GM11168 (cell line): ENCODE measurements around the gene FOXK1.

Experiments
- in situ Hi-C: fragments of 300-500 bp; cut with MboI; formaldehyde crosslinking; loops from one replicate; pipeline ENCODE4 v1.12.0; 2022; ENCODE audit warnings: low sequenced_read_pairs; ENCODE audit not compliant: unreplicated experiment

The FOXK1 gene

DNA sequence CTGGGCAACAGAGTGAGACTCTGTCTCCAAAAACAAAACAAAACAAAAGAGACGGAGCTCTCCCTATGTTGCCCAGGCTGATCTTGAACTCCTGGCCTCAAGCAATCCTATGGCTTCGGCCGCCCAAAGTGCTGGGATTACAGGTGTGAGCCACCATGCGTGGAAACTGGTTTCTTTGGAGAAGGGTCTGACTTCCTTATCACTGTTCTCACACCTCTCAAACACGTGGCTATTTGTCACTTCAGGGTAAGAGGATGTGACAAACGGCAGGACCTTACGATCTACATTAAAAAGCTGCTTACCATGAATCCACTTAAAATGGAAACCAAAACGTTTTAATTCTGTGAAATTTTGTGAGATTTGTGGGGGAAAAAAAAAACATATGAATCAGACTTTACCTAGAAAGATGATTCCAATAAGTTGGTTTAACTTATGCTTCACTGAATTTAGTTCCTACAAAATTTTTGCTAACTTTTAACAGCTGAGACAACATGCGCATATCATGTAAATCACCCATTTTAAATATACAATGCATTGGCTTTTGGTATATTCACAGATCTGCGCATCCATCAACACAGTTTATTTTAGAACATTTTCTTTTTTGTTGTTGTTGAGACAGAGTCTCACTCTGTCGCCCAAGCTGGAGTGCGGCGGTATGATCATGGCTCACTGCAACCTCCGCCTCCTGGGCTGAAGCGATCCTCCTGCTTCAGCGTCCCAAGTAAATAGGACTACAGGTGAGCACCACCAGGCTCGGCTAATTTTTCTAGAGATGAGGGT, 18.7 kb upstream of the FOXK1 start:
- in situ Hi-C loops: no loop called here

DNA sequence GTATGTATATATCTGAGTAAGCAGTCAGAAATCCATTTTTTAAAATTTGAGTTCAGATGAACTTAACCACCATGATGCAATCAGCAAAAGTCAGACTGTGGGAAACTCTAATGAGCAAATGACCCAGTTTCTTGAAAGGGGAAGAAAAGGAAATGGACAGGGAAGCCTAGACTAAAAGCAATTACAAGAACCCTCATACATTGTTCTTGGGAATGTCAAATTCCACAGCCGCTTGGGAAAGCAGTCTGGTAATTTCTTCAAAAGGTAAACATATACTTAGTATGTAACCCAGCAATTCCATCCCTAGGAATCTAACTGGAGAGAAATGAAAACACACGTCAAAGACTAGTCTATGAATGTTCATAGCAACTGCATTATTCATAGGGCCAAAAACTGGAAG, 16.4 kb upstream of the FOXK1 start:
- in situ Hi-C loops: no loop called here

DNA sequence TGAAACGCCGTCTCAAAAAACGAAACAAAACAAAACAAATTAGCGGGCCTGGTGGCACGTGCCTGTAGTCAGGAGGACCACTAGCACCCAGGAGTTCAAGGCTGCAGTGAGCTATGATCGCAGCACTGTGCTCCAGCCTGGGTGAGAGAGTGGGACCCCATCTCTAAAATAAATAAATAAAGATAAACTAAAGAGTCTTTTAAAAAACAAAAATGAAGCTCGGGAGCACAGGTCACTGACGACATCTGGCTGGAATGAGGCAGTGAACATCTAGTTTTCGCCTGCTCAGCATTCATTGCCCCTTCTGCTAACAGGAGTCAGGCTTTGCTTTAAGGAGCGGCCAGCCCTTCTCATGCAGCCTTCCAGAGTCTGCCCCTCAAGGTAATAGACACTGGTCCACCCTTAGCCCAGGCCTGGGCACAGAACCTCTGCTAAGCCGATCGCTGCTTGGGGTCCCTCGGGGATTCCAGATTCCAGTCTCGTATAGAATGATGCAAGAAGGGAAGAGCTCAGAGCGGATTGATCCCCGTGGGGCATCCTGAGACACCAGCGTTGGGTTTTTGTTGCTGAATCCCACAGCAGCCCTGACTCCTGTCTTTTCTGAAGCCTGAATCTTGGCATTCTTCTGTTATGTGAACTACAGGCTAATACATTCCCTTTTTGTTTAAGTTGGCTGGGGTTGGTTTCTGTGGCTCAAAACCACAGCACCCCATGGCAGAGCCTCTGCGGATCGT, 14.2 kb upstream of the FOXK1 start:
- in situ Hi-C loops: no loop called here

DNA sequence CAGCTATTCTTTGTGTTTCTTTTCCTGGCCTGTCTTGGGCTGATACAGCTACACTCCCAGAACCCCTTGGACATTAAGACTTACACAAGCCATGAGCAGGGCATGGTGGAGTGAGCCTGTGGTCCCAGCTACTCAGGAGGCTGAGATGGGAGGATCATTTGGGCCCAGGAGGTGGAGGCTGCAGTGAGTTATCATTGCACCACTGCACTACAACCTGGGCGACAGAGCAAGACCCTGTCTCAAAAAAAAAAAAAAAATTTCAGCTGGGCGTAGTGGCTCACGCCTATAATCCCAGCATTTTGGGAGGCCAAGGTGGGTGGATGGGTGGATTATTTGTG, 13.6 kb upstream of the FOXK1 start:
- in situ Hi-C loops: no loop called here

DNA sequence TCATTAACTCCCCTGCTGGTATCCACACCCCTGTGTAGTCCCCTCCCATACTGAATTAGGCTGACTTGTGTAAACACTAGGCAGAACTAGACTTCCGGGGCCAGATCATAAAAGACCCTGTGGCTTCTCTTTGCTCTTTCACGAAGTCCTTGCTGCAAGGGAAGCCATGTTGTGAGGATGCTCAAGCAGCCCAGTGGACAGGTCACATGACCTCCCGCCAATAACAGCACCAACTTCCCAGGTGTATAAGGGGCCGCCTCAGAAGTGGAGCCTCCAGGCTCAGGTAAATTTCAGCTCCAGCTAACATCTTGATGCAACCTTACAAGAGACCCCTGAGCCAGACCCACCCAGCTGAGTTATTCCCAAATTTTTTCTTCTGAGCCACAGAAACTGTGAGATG, 11.3 kb upstream of the FOXK1 start:
- in situ Hi-C loops: no loop called here

DNA sequence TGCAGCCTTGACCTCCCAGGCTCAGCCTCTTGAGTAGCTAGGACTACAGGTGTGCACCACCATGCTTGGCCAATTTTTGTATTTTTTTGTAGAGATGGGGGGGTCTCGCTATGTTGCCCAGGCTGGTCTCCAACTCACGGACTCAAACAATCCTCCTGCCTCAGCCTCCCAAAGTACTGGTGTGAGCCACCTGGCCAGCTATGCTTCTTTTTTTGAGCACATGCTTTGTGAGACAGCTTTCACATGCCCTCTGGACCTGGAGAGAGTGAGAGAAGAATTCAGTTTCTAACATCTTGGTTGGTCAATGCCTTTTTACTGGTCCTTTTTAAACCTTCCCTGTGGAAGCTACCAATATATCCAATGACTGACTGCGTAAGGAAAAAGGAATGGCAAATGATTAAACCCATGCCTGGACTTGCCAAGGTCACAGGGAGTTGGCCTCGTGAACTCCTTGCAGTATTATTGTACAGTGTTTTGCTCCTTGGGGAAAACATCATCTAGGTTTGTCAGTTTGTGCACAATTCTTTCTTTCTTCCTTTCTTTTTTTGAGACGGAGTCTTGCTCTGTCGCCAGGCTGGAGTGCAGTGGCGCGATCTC, 6.2 kb upstream of the FOXK1 start:
- in situ Hi-C loops: loop anchor here (5.0 kb wide), 1 partner anchor 39 kb away; no protein-coding TSS in a partner anchor

DNA sequence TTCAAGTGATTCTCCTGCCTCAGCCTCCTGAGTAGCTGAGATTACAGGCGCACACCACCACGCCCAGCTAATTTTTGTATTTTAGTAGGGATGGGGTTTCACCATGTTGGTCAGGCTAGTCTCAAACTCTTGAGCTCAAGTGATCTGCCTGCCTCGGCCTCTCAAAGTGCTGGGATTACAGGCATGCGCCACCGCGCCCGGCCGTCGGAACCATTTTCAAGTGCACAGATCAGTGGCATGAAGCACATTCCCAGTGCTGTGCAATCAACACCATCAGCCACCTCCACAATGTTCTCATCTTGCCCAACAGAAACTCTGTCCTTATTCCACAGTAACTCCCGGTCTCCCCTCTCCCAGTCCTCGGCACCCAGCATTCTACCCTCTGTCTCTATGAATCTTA, 4.6 kb upstream of the FOXK1 start:
- in situ Hi-C loops: loop anchor here (5.0 kb wide), 1 partner anchor 40 kb away; no protein-coding TSS in a partner anchor

DNA sequence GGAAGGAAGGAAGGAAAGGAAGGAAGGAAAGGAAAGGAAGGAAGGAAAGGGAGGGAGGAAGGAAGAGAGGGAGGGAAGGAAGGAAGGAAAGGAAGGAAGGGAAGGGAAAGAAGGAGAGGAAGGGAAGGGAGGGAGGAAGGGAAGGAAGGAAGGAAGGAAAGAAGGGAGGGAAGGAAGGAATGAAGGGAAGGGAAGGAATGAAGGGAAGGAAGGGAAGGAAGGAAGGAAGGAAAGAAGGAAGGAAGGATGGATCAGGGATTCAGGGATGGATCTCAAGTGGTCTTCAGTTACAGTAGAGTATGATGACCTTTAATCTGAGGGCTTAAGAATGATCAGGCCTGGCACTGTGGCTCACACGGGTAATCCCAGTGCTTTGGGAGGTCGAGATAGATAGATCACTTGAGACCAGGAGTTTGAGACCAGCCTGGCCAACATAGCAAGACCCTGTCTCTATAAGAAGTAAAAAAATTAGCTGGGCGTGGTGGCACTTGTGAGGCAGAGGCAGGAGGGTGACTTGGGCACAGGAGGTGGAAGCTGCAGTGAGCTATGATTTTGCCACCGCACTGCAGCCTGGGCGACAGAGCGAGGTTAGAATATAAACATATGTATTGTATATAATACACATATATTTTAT, 760 bp upstream of the FOXK1 start:
- in situ Hi-C loops: loop anchor here (10.0 kb wide), 1 partner anchor 63 kb away; no protein-coding TSS in a partner anchor

DNA sequence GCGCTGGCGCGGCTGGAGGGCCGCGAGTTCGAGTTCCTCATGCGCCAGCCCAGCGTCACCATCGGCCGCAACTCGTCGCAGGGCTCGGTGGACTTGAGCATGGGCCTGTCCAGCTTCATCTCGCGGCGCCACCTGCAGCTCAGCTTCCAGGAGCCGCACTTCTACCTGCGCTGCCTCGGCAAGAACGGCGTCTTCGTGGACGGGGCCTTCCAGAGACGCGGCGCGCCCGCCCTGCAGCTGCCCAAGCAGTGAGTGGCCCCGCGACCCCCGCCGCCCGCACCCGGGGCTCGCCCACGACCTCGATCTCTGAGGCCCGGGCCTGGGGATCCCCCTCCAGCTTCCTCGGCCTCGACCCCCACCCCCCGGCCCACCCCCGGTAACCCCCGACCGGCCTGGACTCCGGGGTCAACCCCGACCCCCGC, 537 bp downstream of the FOXK1 start:
- in situ Hi-C loops: loop anchor here (10.0 kb wide), 1 partner anchor 62 kb away; no protein-coding TSS in a partner anchor

DNA sequence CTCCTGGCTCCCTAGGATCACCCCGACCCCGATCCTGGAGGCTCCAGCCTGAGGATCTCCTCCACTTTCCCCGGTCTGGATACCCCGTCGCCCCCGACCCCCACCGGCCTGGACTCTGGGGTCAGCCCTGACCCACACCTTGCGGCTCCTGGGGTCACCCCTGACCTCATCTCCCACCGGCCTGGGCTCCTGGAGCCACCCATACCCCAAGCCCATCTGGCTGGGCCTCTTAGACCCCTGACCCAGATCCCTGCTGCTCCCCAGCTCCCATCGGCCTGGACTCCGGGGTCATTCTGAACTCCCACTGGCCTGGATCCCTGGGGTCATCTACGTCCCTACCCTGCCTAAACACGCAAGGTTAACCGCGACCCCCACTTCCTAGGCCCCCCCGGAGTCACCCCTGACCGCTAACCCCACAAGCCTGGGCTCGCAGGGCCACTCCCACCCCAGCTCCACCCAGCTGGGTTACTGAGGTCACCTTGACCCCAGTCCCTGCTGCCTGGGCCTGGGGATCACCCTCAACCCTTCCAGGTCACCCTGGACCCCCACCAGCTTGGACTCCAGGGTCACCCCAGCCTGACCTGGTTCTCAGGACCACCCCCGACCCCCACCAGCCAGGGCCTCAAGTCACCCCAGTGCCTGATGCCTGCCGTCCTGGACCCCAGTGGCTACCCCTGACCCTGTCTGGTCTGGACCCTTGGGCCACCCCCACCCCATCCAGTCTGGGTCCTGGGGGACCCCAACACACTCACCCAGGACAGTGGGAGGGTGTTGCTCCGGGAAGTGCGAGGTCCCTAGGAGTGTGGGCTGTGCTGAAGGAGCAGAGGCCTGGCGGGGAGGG, 1.2 kb downstream of the FOXK1 start:
- in situ Hi-C loops: loop anchor here (10.0 kb wide), 1 partner anchor 62 kb away; no protein-coding TSS in a partner anchor

DNA sequence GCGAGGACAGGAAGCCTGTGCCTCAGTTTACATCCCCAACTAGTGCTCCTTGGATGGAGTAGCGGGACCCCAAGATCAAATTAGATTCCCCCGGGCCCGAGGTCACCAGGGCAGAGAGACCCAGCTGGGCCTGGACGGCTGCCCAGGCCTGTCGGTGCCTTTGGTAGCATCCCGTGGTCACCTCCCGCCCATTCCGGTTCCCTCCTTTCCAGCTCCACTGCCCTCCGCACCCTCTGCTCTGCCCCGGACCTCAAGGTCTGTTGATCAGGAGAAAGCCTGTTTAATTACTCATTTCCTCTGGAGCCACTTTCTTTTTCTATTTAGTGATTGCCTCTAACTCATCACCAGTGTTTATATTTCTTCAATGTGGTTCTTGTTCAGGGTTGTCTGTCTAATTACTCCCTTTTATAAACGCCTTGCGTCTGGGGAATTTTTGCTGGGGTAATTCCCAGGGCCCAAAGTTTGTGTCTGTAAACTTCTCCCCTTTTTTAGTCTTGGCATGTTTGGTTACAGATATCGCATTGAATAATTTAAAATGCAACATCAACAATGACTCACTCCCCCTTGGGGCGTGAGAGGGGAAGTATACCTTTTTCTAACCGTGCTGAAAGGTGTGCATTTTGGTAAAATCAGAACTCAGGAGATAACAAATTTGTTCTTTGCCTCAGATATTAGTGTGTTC, 1.9 kb downstream of the FOXK1 start:
- in situ Hi-C loops: loop anchor here (10.0 kb wide), 1 partner anchor 61 kb away; no protein-coding TSS in a partner anchor

DNA sequence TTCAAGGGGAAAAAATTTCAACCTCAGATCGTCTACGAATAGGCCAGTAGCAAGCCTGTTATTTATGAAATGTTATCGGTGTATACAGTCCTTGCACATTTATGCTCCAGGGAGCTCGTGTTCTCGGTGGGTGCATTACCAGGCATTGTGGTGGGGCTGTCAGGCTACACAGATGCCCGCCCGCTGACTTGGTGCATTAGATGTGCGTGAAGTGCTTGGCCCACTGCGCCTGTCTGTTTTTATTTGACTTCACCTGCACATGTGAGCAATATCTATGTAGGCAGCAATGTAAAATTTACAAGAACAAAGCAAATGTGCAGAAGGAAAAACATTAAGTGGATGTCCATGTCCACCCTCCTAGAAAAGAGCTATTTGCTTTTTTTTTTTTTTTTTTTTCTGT, 2.8 kb downstream of the FOXK1 start:
- in situ Hi-C loops: loop anchor here (10.0 kb wide), 1 partner anchor 60 kb away; no protein-coding TSS in a partner anchor

DNA sequence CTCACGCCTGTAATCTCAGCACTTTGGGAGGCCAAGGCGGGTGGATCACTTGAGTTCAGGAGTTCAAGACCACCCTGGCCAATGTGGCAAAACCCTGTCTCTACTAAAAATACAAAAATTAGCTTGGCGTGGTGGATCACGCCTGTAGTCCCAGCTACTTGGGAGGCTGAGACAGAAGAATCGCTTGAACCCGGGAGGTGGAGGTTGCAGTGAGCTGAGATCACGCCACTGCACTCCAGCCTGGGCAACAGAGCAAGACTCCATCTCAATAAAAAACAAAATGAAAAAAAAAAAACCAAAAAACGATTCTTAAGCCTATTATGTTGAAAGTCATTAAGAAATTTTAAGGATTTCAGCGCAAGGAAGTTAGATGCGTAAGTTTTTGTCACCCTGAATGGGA, 3.6 kb downstream of the FOXK1 start:
- in situ Hi-C loops: loop anchor here (10.0 kb wide), 1 partner anchor 59 kb away; no protein-coding TSS in a partner anchor

DNA sequence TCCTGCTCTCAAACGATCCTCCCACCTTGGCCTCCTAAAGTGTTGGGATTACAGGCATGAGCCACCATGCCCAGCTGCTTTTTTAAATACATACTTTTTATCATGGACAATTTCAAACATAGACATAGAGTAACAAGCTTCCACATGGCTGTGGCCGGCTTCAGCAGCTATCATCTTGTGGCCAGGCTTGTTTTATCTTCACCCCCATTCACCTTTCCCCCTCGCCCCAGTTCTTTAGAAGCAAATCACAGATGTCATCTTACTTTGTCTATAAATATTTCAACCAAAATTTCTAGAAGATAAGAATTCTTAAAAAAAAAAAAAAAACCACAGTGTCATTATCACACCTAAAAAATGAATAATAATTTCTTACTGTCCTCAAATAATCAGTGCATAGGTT, 5.9 kb downstream of the FOXK1 start:
- in situ Hi-C loops: loop anchor here (10.0 kb wide), 1 partner anchor 57 kb away; no protein-coding TSS in a partner anchor

DNA sequence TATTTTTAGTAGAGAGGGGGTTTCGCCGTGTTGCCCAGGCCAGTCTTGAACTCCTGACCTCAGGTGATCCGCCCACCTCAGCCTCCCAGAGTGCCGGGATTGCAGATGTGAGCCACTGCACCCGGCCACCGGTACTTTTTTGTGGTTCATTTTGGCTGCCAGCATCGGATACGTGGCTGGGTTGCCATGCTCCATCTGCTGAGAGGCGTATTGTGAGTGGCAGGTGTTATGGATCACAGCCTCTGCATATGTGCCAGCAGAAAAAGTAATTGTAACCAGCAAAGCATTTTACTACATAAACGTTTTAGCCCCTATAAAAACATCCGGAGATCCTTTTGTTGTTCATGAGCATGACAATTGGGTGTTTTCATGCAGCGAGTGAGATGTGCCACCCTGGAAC, 7.1 kb downstream of the FOXK1 start:
- in situ Hi-C loops: loop anchor here (10.0 kb wide), 1 partner anchor 56 kb away; no protein-coding TSS in a partner anchor

DNA sequence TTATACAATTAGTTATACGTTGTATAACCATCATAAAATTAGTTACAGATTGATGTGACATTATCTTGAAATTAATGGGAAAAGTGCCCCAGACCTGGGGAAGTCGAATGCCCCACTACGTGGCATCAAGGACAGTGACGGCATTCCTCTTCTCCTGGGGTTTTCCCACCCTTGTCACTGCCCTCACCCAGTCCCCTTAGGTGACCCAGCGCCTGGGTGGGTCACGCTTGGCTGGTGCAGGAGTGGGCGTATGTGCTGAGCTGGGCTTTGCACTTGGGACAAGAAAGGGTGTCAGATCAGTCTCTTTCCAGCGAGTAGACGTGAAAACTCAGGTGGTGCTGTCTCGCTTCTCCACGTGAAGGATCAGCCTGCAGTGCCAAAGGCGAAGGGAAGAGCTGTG, 7.6 kb downstream of the FOXK1 start:
- in situ Hi-C loops: loop anchor here (10.0 kb wide), 1 partner anchor 55 kb away; no protein-coding TSS in a partner anchor

DNA sequence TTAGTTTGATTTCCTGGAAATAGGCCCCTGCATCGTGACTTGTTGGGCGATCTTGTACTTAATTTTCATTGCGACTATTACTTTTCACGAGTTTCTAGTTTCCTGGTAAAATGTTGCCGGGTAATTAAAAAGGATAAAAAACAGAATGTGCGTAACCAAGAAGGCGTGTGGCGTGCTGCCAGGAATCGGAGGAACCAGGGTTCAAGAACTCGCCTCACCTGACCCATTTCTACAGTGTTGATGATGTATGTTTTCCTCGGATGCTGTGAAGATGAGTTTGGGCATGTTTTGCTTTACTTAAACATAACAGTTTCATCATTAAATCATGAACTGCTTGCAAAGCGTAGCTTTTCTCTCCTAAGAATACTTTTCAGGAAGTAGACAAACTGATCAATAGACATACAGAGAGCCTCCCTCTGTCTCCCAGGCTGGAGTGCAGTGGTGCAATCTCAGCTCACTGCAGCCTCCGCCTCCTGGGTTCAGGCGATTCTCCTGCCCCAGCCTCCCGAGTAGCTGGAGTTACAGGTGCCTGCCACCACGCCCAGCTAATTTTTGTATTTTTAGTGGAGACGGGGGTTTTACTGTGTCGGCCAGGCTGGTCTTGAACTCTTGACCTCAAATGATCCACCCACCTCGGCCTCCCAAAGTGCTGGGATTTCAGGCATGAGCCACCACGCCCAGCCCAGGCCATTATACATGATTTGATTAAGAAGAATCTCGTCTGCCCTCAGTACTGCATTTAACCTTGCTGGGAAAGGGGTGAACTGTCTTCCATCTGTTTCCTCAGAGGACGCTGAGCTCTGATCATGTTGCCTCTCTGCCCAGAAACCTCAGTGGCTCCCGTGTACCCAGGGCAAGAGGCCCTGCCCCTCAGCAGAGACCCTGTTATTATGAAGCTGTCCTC, 9.1 kb downstream of the FOXK1 start:
- in situ Hi-C loops: no loop called here

DNA sequence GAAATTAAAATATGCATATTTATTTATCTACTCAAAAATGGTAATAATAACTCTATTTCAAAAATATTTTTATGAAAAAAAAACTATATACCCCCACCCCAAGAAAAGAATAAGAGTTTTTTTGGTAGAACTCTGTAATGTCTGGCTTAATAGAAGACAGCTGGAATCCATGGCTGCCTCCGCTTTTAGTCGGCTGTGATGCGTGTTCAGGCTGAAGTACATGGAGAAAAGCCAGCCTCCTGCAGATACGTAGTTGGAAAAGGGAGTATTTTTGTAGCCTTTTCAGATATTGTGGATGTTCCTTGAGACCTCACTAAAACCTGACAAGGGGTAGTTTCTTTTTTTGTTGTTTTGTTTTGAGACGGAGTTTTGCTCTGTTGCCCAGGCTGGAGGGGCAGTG, 10.0 kb downstream of the FOXK1 start:
- in situ Hi-C loops: no loop called here
